H1 (cell line): Measurements from ENCODE around the gene CIZ1. TPM values are rescaled to one million over a fixed set of nuclear protein-coding genes. Genes with fewer than 3 reads are reported as not detected.

Experiments
- CTCF ChIA-PET: fragments of 300-600 bp; sonication (Branson Sonifier 250); formaldehyde crosslinking; loops from one replicate; lab custom pipeline; 2021; ENCODE audit not compliant: partially characterized antibody; lab: Charles Lee
- POLR2A ChIA-PET: fragments of 300-600 bp; sonication (Branson Sonifier 250); formaldehyde crosslinking; loops from one replicate; lab custom pipeline; 2021; ENCODE audit warnings: inconsistent platforms; ENCODE audit not compliant: partially characterized antibody; lab: Charles Lee
- DNase-seq, 2 experiments: peaks; one replicate each; pipeline versions ENCODE4 v3.0.0 to v3.0.0-alpha.2; 2010 to 2022; ENCODE audit warnings: low spot score in 2 of 2, low read depth in 1 of 2, mixed read lengths in 1 of 2
- FAIRE-seq: peaks from 2 replicates; lab custom pipeline; 2011; peaks lifted over from hg19 to GRCh38; lab: Jason Lieb, UNC
- H2AFZ ChIP-seq: 2 replicates; pipeline ENCODE4 v1.8.1; 2012; ENCODE audit warnings: low read length, inconsistent platforms
- H2AK5ac ChIP-seq: 2 replicates; pipeline ENCODE4 v1.6.1; 2013; ENCODE audit warnings: low read depth, low read length
- H2BK120ac ChIP-seq: replicated peaks from 2 replicates; pipeline ENCODE3; 2013; ENCODE audit warnings: low read depth, low read length, inconsistent platforms
- H2BK12ac ChIP-seq: 2 replicates; pipeline ENCODE4 v1.6.1; 2013; ENCODE audit warnings: low read depth, low read length
- H2BK15ac ChIP-seq: 2 replicates; pipeline ENCODE4 v1.6.1; 2013; ENCODE audit warnings: low read length
- H2BK20ac ChIP-seq: 2 replicates; pipeline ENCODE4 v1.6.1; 2013; ENCODE audit warnings: low read length
- H2BK5ac ChIP-seq: 2 replicates; pipeline ENCODE4 v1.6.1; 2013; ENCODE audit warnings: low read depth, low read length
- H3K14ac ChIP-seq: 2 replicates; pipeline ENCODE4 v1.6.1; 2013; ENCODE audit warnings: inconsistent platforms; ENCODE audit not compliant: insufficient read length
- H3K18ac ChIP-seq: 2 replicates; pipeline ENCODE4 v1.6.1; 2013; ENCODE audit warnings: low read length; ENCODE audit errors: extremely low read depth
- H3K23ac ChIP-seq: 2 replicates; pipeline ENCODE4 v1.6.1; 2013; ENCODE audit warnings: inconsistent platforms; ENCODE audit not compliant: insufficient read length
- H3K23me2 ChIP-seq: 2 replicates; pipeline ENCODE4 v1.6.1; 2013; ENCODE audit warnings: low read depth, low read length
- H3K27ac ChIP-seq: 2 replicates; pipeline ENCODE4 v1.6.1; 2011; ENCODE audit warnings: low read depth, low read length, inconsistent platforms
- H3K27me3 ChIP-seq, 4 experiments: replicated peaks in 1 of 4; 1 replicate in 1 of 4; 2 replicates in 3 of 4; pipeline versions ENCODE4 v1.6.1 to v1.8.1; 2011 to 2013; ENCODE audit warnings: low read length in 3 of 4, mild to moderate bottlenecking in 3 of 4, inconsistent platforms in 2 of 4, mixed read lengths in 2 of 4, moderate library complexity in 1 of 4; ENCODE audit not compliant: control insufficient read depth in 3 of 4, insufficient read depth in 3 of 4; ENCODE audit errors: extremely low read depth in 1 of 4
- H3K36me3 ChIP-seq, 4 experiments: 2 replicates each; pipeline versions ENCODE4 v1.6.1 to v1.8.1; 2011 to 2013; ENCODE audit warnings: mild to moderate bottlenecking in 4 of 4, low read length in 3 of 4, moderate library complexity in 2 of 4, control low read depth in 1 of 4, inconsistent platforms in 1 of 4; ENCODE audit not compliant: insufficient read depth in 4 of 4, control insufficient read depth in 2 of 4
- H3K4ac ChIP-seq: replicated peaks from 2 replicates; pipeline ENCODE3; 2013; ENCODE audit warnings: low read length, low read depth, mixed read lengths, inconsistent platforms; ENCODE audit not compliant: insufficient read length
- H3K4me1 ChIP-seq, 4 experiments: replicated peaks in 1 of 4; 1 replicate in 1 of 4; 2 replicates in 3 of 4; pipeline versions ENCODE4 v1.6.1 to v1.8.1; 2011 to 2013; ENCODE audit warnings: low read length in 3 of 4, inconsistent platforms in 2 of 4, mixed read lengths in 1 of 4; ENCODE audit not compliant: insufficient read depth in 4 of 4, control insufficient read depth in 3 of 4
- H3K4me2 ChIP-seq, 2 experiments: 2 replicates each; pipeline versions ENCODE4 v1.6.1 to v1.8.1; 2011 to 2013; ENCODE audit warnings: low read depth in 2 of 2, low read length in 2 of 2, control low read depth in 1 of 2, inconsistent platforms in 1 of 2, mild to moderate bottlenecking in 1 of 2; ENCODE audit not compliant: insufficient read depth in 1 of 2
- H3K4me3 ChIP-seq, 4 experiments: fragments of 200-600, 300-600 bp in 1 of 4; sonication (generic), shearing (Covaris generic), sonication (Bioruptor Twin) in 1 of 4; 2 replicates each; pipeline versions ENCODE4 v1.5.1 to v1.8.1; 2011 to 2016; ENCODE audit warnings: low read length in 4 of 4, low read depth in 3 of 4, control low read depth in 2 of 4, inconsistent platforms in 2 of 4, mild to moderate bottlenecking in 2 of 4, mixed read lengths in 1 of 4, moderate library complexity in 1 of 4; ENCODE audit not compliant: insufficient read depth in 2 of 4; ENCODE audit errors: extremely low read depth in 1 of 4
- H3K56ac ChIP-seq: replicated peaks from 2 replicates; pipeline ENCODE3; 2013; ENCODE audit warnings: low read depth, mild to moderate bottlenecking, mixed read lengths, low read length, inconsistent platforms; ENCODE audit not compliant: insufficient read length
- H3K79me1 ChIP-seq: 2 replicates; pipeline ENCODE4 v1.6.1; 2013; ENCODE audit warnings: low read depth, low read length, control low read depth
- H3K79me2 ChIP-seq, 2 experiments: 2 replicates each; pipeline versions ENCODE4 v1.6.1 to v1.8.1; 2012 to 2013; ENCODE audit warnings: low read length in 2 of 2, mild to moderate bottlenecking in 2 of 2, inconsistent platforms in 1 of 2; ENCODE audit not compliant: insufficient read depth in 2 of 2, control insufficient read depth in 1 of 2
- H3K9ac ChIP-seq, 4 experiments: replicated peaks in 1 of 4; 1 replicate in 1 of 4; 2 replicates in 3 of 4; pipeline versions ENCODE4 v1.6.1 to v1.8.1; 2011 to 2013; ENCODE audit warnings: low read depth in 3 of 4, low read length in 3 of 4, control low read depth in 2 of 4, mild to moderate bottlenecking in 2 of 4, moderate library complexity in 2 of 4, inconsistent platforms in 1 of 4; ENCODE audit errors: extremely low read depth in 1 of 4
- H3K9me3 ChIP-seq, 2 experiments: 2 replicates each; pipeline versions ENCODE4 v1.6.1 to v1.8.1; 2012 to 2013; ENCODE audit warnings: mild to moderate bottlenecking in 2 of 2, moderate library complexity in 2 of 2, control low read depth in 1 of 2, inconsistent platforms in 1 of 2, low read depth in 1 of 2, low read length in 1 of 2, mixed read lengths in 1 of 2; ENCODE audit not compliant: insufficient read depth in 2 of 2
- H4K20me1 ChIP-seq, 2 experiments: replicated peaks in 1 of 2; 2 replicates each; pipeline versions ENCODE3 to v1.8.1; 2011 to 2013; ENCODE audit warnings: inconsistent platforms in 2 of 2, low read length in 2 of 2, mild to moderate bottlenecking in 1 of 2; ENCODE audit not compliant: insufficient read depth in 2 of 2, control insufficient read depth in 1 of 2
- H4K5ac ChIP-seq: 2 replicates; pipeline ENCODE4 v1.6.1; 2013; ENCODE audit warnings: low read length, low read depth, mixed read lengths, inconsistent platforms; ENCODE audit not compliant: insufficient read length
- H4K8ac ChIP-seq: 2 replicates; pipeline ENCODE4 v1.8.0; 2013; ENCODE audit warnings: mild to moderate bottlenecking, moderate library complexity, low read length, inconsistent platforms; ENCODE audit not compliant: insufficient read depth; ENCODE audit errors: extremely low read depth
- H4K91ac ChIP-seq: replicated peaks from 2 replicates; pipeline ENCODE3; 2013; ENCODE audit warnings: low read length, mixed read lengths, inconsistent platforms; ENCODE audit not compliant: insufficient read length
- BCL11A ChIP-seq, 2 experiments: IDR thresholded peaks; one replicate each; pipeline ENCODE4 v1.6.1; 2011; ENCODE audit warnings: low read depth in 2 of 2, low read length in 2 of 2, mild to moderate bottlenecking in 2 of 2
- CBX5 ChIP-seq: fragments of 300-800, 300-1000 bp; sonication (generic); IDR thresholded peaks from 2 replicates; pipeline ENCODE4 v1.7.1; 2016; ENCODE audit warnings: antibody characterized with exemption, low read length, low read depth
- CREB1 ChIP-seq: IDR thresholded peaks from 2 replicates; pipeline ENCODE4 v1.6.1; 2012; ENCODE audit warnings: inconsistent platforms
- NRF1 ChIP-seq: IDR thresholded peaks from 2 replicates; pipeline ENCODE4 v1.6.1; 2011; ENCODE audit warnings: mild to moderate bottlenecking, low read depth, low read length, improper control_type of control experiment
- POU5F1 ChIP-seq: IDR thresholded peaks from 2 replicates; pipeline ENCODE4 v1.6.1; 2011; ENCODE audit warnings: low read depth, mild to moderate bottlenecking, low read length, moderate library complexity
- ZNF274 ChIP-seq: IDR thresholded peaks from 2 replicates; pipeline ENCODE4 v1.7.0; 2012; ENCODE audit warnings: low read length, borderline replicate concordance; ENCODE audit errors: extremely low read depth
- WGBS, 2 experiments: shearing (Covaris generic) in 1 of 2; methylation state at CpG; one replicate each; pipeline versions ENCODE4 v1.1.6 to v1.1.7; 2013 to 2015; ENCODE audit warnings: low lambda C conversion rate in 2 of 2, mixed read lengths in 2 of 2, inconsistent platforms in 1 of 2, low coverage in 1 of 2, missing lambda C conversion rate in 1 of 2; ENCODE audit not compliant: insufficient replicate concordance in 2 of 2, insufficient coverage in 1 of 2, insufficient read length in 1 of 2; ENCODE audit errors: extremely low coverage in 1 of 2, missing lambda C conversion rate in 1 of 2; 5-methylcytosine and 5-hydroxymethylcytosine counted together
- polyA plus RNA-seq, 7 experiments: library from polyadenylated mRNA; depleted of rRNA in 3 of 7; stranded (reverse) in 5 of 7; unstranded in 2 of 7; fragments of >200 nt in 5 of 7; fragments of 200-250 nt in 2 of 7; gene quantifications; 1 replicate in 5 of 7; 2 replicates in 1 of 7; 4 replicates in 1 of 7; pipeline versions ENCODE4 v1.2.1 to v1.2.3, GENCODE V29; 2011 to 2013; ENCODE audit warnings: missing spikeins in 2 of 7, mixed read lengths in 2 of 7
- total RNA-seq: library from RNA; stranded (reverse); fragmentation: NEBNext Ultra II Directional; extraction: Animal tissue kit (Norgen Biotek cat#: 25700); gene quantifications from 2 replicates; pipeline ENCODE4 v1.2.1, GENCODE V29; 2021

Gene CIZ1
- total and polyA plus RNA-seq, 2 of the 8 experiments (the other 6 are each of a cell fraction or from before 2014, with no cell fraction given): 66.0 to 107 TPM

DNA sequence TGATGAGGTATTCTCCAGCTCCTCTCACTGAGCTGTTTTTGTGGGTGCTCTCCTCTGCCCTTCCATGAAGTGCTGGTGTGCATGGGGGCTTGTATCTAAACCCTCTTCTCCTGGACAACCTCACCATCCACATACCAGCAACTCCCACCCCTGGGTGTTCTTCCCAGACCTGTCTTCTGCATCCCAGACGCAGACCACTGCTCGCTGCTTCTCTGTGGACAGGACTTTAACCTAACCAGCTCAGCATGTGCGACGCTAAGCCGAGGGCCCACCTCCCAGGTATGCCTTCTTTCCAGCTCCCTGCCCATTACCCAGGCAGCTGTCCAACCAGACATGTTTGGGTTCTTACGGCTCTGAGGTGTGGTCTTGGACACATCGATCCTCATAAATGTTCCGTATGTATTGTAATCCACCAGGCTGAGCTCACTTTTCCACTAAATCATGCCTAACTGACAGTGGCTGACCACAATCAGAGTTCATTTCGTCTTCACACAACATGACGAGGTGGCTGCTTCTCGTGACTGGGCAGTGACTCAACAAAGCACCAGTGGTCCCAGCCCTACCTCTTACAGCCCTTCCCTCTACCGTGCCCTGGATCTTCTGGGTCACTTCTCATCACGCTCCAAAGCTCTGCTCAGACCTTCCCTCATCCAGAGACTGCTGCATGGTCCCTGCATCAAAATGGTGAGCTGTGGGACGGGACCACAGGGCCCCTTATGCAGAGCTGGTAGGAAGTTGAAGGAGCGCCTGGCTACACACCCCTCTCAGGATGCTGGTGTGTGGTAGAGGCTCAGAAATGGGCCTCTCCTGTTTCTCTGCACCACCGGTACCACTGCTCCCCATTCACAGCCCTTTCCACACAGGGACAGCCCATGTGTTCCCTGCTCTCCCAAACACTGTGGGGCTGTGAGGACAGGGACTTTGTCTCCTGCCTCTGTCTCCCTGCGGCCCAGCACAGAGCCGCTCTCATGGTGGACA lies 54.3 kb downstream of the CIZ1 start:
- Histone ChIP-seq H3K9ac (no peak overlapping the region), H3K79me2 (no peaks in the 10 kb centered on the region), H3K27me3 (no peaks in the 10 kb centered on the region), H2AFZ (no peak overlapping the region), H4K91ac (no peak overlapping the region), H3K36me3 (no peaks in the 10 kb centered on the region), H2BK15ac (no peak overlapping the region), H2BK5ac (no peak overlapping the region), H3K4me1 (no peaks in the 10 kb centered on the region), H3K23ac (no peak overlapping the region), H3K79me1 (no peaks in the 10 kb centered on the region), H3K23me2 (no peaks in the 10 kb centered on the region), H2BK120ac (no peak overlapping the region), H4K20me1 (no peaks in the 10 kb centered on the region), H4K5ac (no peak overlapping the region), H3K18ac (peak overlapping the region; percentile 32; the same call in 1 of the 2 replicates), H3K56ac (no peak overlapping the region), H3K9me3 (no peaks in the 10 kb centered on the region), H3K14ac (no peak overlapping the region), H4K8ac (no peak overlapping the region), H3K27ac (no peak overlapping the region), H2AK5ac (no peak overlapping the region), H2BK12ac (peak overlapping the region; percentile 43; the same call in 1 of the 2 replicates), H3K4ac (no peak overlapping the region), H3K4me3 (no peak overlapping the region), H3K4me2 (no peak overlapping the region), H2BK20ac (no peak overlapping the region)
- TF ChIP-seq BCL11A (IDR thresholded peaks at IDR 0.05; ENCODE audit: low read depth in 2 of 2, low read length in 2 of 2) (no peak), NRF1 (no peak), ZNF274 (no peak), CBX5 (no peak), CREB1 (no peak), POU5F1 (no peak)
- ChIA-PET CTCF (interaction anchor here (0.8 to 2.3 kb wide), 5 partner anchors 9 to 67 kb away, joined by 3 to 11 read pairs (median 8); partner anchors contain the start of gene DNM1), POLR2A (interaction anchor here (0.9 to 1.5 kb wide), 4 partner anchors 9 to 37 kb away, joined by 3 to 6 read pairs (median 3); no protein-coding TSS in a partner anchor)
- DNase-seq (no peak), FAIRE-seq (no peak)
- 88% methylated on average over 18 of the region's 18 CpGs; no CpG with 5 or more reads in 1 of the 2 experiments for WGBS, 2 experiments
